HT1080 (cell line): ENCODE results near the gene SESN1. TPM values are rescaled to one million over a fixed set of nuclear protein-coding genes. Genes with fewer than 3 reads are reported as not detected.

Experiments
- DNase-seq: peaks from one replicate; pipeline ENCODE4 v3.0.0-alpha.2; 2015; ENCODE audit warnings: low read depth
- total RNA-seq: library from RNA; depleted of rRNA; stranded (reverse); fragments of >200 nt; shearing (Covaris generic); gene quantifications from 2 replicates; pipeline ENCODE4 v1.2.3, GENCODE V29; 2014

Gene SESN1
- total RNA-seq, 1 experiment from 2014 or later = 26.1 TPM

DNA sequence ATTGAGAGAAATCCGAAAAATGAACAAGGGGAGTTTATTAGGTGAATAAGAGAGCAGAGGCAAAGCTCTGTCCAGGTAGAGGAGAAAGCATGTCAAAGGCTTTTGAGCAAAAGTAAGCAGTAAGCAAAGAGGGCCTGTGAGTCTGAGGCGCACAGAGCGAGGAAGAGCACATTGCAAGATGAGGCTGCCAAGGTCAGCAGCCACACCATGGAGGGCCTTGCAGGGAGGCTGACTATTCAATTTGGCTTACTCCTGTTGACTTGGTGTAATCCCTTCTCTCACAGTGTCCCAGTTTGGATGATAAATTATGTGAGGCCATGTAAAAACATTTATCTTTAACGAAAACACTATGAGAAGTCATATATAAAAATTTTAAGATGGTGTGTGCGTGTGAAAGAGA lies 32.4 kb downstream of the SESN1 start:
- DNase-seq = no peak

GRCh38 chr6:109060571-109060970 lies 34.1 kb downstream of the SESN1 start:
- DNase-seq = no peak

DNA sequence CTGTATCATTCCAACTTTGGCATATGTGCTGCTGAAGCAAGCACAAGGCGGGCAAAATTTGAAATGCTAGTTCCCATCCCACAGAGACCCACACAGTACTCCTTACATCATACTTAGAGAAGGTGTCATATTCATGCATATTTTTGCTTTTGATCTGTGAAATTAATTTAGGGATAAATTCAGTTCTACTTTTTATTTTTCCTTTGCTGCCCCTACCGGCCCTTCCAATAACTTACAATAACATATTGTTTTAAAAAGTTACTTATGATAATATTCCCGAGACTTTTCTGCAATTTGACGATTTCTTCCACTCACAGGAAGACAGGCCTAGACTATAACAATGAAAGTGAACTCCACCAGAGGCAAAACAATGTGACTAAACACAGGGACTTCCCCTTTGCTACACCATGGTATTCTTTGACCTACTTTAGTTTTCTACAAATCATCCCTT lies 35.0 kb downstream of the SESN1 start:
- peak; percentile 6 for DNase-seq

GRCh38 chr6:109059153-109059552 lies 35.5 kb downstream of the SESN1 start:
- no peak for DNase-seq

DNA sequence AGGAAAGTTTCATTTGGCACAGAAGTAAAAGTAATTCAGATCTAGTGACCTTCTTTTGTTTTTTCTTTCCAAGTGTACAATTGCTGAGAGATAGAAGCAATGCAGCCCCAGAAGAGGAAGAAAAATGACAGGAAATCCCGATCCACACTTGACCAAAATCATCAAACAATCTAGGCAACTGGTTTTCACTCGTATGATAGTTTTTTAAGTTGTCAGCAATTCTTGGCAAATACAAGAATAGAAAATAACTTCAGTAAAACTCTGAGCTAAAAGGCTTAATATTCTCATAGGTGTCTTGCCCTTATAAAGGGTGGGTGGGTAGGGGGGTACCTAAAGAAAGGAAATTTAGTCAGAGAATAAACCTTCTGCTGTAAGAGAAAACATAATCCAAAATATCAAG lies 36.0 kb downstream of the SESN1 start:
- no peak for DNase-seq

GRCh38 chr6:109056661-109057060 lies 38.0 kb downstream of the SESN1 start:
- no peak for DNase-seq

DNA sequence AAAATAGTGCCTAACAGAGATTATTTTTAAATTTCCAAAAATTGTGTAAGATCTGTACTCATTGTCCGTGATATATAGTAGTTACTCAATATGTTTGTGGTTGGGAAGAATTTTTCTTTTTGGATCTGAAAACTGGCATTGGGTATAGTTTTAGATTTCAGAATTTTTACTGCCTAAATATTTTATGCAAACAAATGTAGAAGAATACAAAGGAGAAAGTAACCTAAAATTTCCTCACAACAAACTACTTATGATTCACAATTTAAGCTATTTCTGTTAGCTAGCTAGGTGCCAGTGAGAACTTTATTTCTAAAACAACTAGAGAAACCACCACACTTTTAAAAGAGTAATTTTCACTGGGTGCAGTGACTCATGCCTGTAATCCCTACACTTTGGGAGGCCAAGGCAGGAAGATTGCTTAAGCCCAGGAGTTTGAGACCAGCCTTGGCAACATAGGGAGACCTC lies 38.8 kb downstream of the SESN1 start:
- peak; percentile 12 for DNase-seq

DNA sequence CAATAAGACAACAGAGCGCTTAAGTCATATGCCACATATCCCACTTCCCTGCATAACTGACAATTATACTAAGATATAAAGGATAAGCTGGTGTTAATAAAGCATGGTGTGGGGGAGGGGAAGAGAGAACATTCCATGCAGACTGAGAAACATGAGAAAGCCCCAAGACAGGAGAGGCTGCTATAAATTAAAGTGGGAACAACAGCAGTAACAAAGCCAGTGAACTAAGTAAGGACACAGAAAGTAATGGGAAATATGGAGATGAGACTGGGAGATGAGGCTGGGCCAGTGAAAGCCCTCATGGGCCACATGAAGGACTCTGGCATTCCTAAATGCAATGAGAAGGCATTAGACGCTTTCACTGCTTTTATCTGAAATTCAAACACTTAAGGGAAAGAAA lies 41.3 kb downstream of the SESN1 start:
- DNase-seq = no peak

- DNase-seq = no peak
Measured at GRCh38 chr6:109052852-109053251, 41.8 kb downstream of the SESN1 start.

GRCh38 chr6:109052018-109052651 lies 42.5 kb downstream of the SESN1 start:
- DNase-seq = no peak

- no peak for DNase-seq
Measured at GRCh38 chr6:109051301-109052017, 43.2 kb downstream of the SESN1 start.

- no peak for DNase-seq
Measured at GRCh38 chr6:109050447-109051102, 44.1 kb downstream of the SESN1 start.

GRCh38 chr6:109050012-109050411 lies 44.6 kb downstream of the SESN1 start:
- peak; percentile 5 for DNase-seq

GRCh38 chr6:109048670-109049415 lies 45.8 kb downstream of the SESN1 start:
- no peak for DNase-seq

GRCh38 chr6:109048176-109048575 lies 46.5 kb downstream of the SESN1 start:
- no peak for DNase-seq

- DNase-seq = no peak
Measured at GRCh38 chr6:109045493-109045892, 49.2 kb downstream of the SESN1 start.

DNA sequence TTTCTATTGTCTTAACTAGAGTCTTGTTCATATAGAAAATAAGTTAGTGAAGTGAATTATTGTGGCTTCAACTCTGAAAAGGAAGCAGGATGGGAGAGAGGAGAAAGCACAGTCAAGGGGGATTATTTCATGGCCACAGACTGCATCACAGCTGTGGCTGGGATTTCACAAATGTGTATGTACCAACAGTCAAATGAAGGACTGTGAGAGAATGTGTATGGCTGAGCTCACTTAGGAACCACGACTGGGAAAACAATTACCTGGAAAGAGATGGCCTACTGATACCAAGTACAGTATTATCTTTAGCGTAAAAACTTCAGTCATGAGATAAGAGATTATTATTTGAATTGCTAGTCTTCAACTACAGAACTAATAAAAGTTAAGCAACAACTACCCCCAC lies 54.9 kb downstream of the SESN1 start:
- DNase-seq = no peak

- DNase-seq = no peak
Measured at GRCh38 chr6:109038837-109039398, 55.7 kb downstream of the SESN1 start.

GRCh38 chr6:109036574-109037294 lies 57.9 kb downstream of the SESN1 start:
- DNase-seq = no peak

GRCh38 chr6:109034526-109034925 lies 60.1 kb downstream of the SESN1 start:
- no peak for DNase-seq

DNA sequence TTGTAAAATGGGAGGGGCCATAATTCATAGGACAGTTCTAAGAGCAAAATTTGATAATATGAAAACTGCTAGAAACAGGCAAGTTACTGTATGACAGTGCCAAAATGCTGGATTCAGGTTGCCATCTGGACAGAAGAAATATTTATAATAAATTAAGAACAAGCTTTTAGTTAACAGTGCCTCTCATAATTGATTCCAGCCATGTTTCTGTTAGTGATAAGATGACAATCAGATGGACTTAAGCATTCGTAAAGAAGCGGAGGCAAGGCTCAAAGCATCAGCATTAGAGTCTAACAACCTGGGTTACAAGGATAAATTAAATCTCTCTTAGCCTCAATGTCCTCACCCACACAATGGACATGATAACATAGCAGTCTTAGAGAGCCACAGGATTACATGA lies 61.0 kb downstream of the SESN1 start:
- no peak for DNase-seq
